GM13976 (cell line): ENCODE data around the gene ATRAID.

Source experiments
- DNase-seq: peaks from one replicate; pipeline ENCODE4 v3.0.0; 2012; ENCODE audit warnings: low spot score
- CTCF ChIP-seq: IDR thresholded peaks from 2 replicates; pipeline ENCODE4 v1.5.1; 2012; ENCODE audit warnings: borderline replicate concordance, mild to moderate bottlenecking; ENCODE audit not compliant: insufficient read depth; ENCODE audit errors: extremely low read depth, missing control alignments, control extremely low read depth
- in situ Hi-C: fragments of 300-500 bp; cut with MboI; formaldehyde crosslinking; loops from one replicate; pipeline ENCODE4 v1.12.0; 2022; ENCODE audit warnings: low sequenced_read_pairs, mixed read lengths, inconsistent platforms; ENCODE audit not compliant: unreplicated experiment

Gene ATRAID

GRCh38 chr2:27211241-27211942 is 449 bp upstream of the ATRAID start:
- in situ Hi-C loops, result no loop called here
- DNase-seq, result peak; percentile 49

GRCh38 chr2:27212626-27213471 is 1.0 kb downstream of the ATRAID start:
- DNase-seq, result no peak
- no peak for TF ChIP-seq CTCF
- in situ Hi-C loops, result no loop called here

More at GRCh38 chr2:27211241-27211942, 449 bp upstream of the ATRAID start:
- TF ChIP-seq CTCF, result no peak

GRCh38 chr2:27214941-27215340 is 3.1 kb downstream of the ATRAID start:
- no peak for TF ChIP-seq CTCF
- no peak for DNase-seq
- in situ Hi-C loops, result no loop called here

- DNase-seq, result no peak
- in situ Hi-C loops, result no loop called here
- TF ChIP-seq CTCF, result no peak
Measured at GRCh38 chr2:27216416-27217137, 4.7 kb downstream of the ATRAID start.

- in situ Hi-C loops, result no loop called here
- peak; percentile 15 for TF ChIP-seq CTCF
- peak; percentile 95 for DNase-seq
Measured at GRCh38 chr2:27217173-27218121, 5.6 kb downstream of the ATRAID start, which contains the start of gene CAD. CAD (plus strand) TSS chr2:27217369; CDS start chr2:27217552, 183 bp downstream.

GRCh38 chr2:27218614-27219013 is 6.8 kb downstream of the ATRAID start:
- in situ Hi-C loops, result no loop called here
- no peak for DNase-seq
- no peak for TF ChIP-seq CTCF
